Adrenal gland (tissue), 5 donors: ENCODE data around the gene ANKS6.

Experiments
- POLR2A ChIP-seq, 2 donors: fragments of 450-650 bp; IDR thresholded peaks; one replicate each; pipeline ENCODE4 v1.6.1; 2017; ENCODE audit warnings: antibody characterized with exemption in 2 of 2, mild to moderate bottlenecking in 2 of 2, moderate library complexity in 1 of 2
- TF ChIP-seq, protein P1 (sequence below), 6 experiments: fragments of 450-650 bp in 4 of 6; fragments of 200-600 bp in 2 of 6; sonication (generic) in 1 of 6; IDR thresholded peaks; 1 replicate in 5 of 6; 2 replicates in 1 of 6; pipeline versions ENCODE4 v1.5.1 to v1.8.0; 2016 to 2021; ENCODE audit warnings: antibody characterized with exemption in 6 of 6, mild to moderate bottlenecking in 2 of 6, moderate library complexity in 1 of 6
- donor health status: DM: no; HTN: no; CAD: no.

DNA sequence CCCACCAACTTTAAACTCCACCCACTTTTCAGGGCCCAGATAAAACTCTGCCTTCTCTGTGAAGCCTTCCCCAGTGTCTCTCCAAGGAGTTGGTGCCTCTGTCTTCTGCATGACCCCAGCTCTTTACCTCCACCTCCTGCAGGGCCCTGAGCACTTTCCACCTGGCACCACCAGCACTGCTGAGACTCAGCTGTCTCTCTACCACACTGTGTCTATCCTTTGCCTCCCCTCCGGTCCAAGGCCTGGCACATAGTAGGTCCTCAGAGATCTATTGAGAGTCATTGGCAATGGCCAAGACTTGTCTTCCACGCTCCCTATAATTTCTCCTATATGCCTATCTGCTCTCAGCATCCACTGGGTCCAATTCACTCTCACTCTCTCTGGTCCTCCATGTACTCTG is 74.7 kb downstream of the ANKS6 start:
- TF ChIP-seq, protein P1, sequence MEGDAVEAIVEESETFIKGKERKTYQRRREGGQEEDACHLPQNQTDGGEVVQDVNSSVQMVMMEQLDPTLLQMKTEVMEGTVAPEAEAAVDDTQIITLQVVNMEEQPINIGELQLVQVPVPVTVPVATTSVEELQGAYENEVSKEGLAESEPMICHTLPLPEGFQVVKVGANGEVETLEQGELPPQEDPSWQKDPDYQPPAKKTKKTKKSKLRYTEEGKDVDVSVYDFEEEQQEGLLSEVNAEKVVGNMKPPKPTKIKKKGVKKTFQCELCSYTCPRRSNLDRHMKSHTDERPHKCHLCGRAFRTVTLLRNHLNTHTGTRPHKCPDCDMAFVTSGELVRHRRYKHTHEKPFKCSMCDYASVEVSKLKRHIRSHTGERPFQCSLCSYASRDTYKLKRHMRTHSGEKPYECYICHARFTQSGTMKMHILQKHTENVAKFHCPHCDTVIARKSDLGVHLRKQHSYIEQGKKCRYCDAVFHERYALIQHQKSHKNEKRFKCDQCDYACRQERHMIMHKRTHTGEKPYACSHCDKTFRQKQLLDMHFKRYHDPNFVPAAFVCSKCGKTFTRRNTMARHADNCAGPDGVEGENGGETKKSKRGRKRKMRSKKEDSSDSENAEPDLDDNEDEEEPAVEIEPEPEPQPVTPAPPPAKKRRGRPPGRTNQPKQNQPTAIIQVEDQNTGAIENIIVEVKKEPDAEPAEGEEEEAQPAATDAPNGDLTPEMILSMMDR (IDR thresholded peaks at IDR 0.05), result no peak
- TF ChIP-seq POLR2A (IDR thresholded peaks at IDR 0.05), result no peak
